ENCODE measurements around the gene DENND6A.
A peak's percentile ranks its signal among the peaks of the same experiment; 100 is the strongest.

Gene DENND6A

DNA sequence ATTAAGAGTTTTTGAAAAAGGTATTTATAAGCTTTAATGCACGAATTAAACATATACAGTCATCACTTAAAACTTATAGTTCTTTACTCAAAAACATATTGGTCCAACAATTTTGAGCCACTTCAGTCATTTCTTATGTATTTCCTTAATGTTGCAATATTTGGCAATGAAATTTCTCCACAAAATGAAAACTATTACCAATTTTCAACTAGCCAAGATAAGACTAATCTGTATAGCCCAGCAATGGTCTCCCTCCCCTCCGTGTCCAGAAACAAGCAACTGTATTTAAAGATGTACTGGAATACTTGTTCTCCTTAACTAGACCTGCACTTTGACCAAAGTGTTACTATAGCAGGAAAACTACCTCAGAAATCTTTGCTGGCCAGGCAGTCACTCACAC lies 105.0 kb downstream of the DENND6A start:
- no peak for DNase-seq (ENCODE audit: low read depth)
- TF ChIP-seq, protein P1, sequence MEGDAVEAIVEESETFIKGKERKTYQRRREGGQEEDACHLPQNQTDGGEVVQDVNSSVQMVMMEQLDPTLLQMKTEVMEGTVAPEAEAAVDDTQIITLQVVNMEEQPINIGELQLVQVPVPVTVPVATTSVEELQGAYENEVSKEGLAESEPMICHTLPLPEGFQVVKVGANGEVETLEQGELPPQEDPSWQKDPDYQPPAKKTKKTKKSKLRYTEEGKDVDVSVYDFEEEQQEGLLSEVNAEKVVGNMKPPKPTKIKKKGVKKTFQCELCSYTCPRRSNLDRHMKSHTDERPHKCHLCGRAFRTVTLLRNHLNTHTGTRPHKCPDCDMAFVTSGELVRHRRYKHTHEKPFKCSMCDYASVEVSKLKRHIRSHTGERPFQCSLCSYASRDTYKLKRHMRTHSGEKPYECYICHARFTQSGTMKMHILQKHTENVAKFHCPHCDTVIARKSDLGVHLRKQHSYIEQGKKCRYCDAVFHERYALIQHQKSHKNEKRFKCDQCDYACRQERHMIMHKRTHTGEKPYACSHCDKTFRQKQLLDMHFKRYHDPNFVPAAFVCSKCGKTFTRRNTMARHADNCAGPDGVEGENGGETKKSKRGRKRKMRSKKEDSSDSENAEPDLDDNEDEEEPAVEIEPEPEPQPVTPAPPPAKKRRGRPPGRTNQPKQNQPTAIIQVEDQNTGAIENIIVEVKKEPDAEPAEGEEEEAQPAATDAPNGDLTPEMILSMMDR (IDR thresholded peaks at IDR 0.05; ENCODE audit: insufficient read depth, low read depth, low read length, missing control alignments), result no peak
- no peak overlapping the region for H3K4me3 ChIP-seq (ENCODE audit: low read depth, low read length)

DNA sequence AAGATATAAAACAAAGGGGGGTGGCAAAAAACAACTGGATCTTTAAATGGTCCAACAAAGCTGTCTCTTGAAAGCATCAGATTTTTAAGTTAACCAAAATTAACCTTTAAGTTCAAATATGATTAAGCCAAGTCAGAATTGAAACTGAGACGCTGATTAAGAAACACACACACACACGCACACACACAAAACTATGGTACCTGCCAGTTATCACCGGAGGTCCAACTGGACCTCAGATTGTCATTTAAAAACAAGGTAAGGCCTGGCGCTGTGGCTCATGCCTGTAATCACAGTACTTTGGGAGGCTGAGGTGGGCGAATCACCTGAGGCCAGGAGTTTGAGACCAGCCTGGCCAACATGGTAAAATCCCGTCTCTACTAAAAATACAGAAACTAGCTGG lies 106.1 kb downstream of the DENND6A start:
- TF ChIP-seq, protein P1 (IDR thresholded peaks at IDR 0.05; ENCODE audit: insufficient read depth, low read depth, low read length, missing control alignments), result no peak
- peak; percentile 32 for DNase-seq (ENCODE audit: low read depth)
- H3K4me3 ChIP-seq (ENCODE audit: low read depth, low read length), result no peak overlapping the region

DNA sequence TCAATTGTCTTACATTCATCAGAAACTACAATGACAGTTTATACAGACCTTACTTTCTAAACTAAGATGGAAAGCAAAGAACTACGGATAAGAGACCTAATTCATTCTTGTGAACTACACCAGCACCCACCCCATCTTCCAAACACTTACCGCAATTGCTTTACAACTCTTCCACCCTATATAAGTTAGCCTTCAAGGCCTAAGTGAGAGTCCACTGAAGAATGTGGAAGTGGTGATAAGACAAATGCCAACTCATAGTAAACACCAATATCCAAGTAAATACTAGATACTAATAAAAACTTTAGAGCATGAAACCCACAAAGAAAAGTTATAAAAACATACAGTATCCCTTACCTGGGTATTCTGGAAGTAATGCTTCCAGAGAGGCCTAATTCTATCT lies 109.3 kb downstream of the DENND6A start:
- H3K4me3 ChIP-seq (ENCODE audit: low read depth, low read length), result no peak overlapping the region
- TF ChIP-seq, protein P1 (IDR thresholded peaks at IDR 0.05; ENCODE audit: insufficient read depth, low read depth, low read length, missing control alignments), result no peak
- no peak for DNase-seq (ENCODE audit: low read depth)

DNA sequence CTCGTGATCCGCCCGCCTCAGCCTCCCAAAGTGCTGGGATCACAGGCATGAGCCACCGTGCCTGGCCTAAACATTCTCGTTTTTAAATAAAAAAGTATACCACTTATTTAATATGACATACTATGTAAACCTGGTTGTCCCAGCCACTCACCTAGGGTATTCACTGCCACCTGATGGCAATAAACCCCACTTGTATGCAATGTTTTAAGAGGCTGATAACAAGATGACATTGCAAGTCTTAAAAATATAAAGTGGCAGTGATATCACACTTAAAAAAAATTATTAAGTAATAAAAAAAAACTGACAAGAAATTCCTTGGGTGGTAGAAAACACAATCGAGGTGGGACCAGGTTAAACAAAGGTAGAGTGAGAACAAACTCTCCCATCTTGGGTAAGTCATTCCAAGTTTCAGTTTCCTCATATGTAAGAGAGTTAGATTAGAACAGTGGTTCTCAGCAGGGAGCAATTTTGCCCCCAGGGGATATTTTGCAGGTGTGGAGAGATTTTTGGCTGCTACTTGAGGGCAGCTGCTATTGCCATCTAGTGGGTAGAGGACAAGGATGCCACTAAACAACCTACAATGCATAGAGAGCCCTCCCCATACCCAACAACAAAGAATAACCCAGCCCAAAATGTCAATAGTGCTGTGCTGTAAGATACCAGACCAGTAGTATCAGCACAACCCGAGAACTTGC lies 110.3 kb downstream of the DENND6A start:
- H3K4me3 ChIP-seq (ENCODE audit: low read depth, low read length), result no peak overlapping the region
- TF ChIP-seq, protein P1 (IDR thresholded peaks at IDR 0.05; ENCODE audit: insufficient read depth, low read depth, low read length, missing control alignments), result no peak
- DNase-seq (ENCODE audit: low read depth), result peak; percentile 37

DNA sequence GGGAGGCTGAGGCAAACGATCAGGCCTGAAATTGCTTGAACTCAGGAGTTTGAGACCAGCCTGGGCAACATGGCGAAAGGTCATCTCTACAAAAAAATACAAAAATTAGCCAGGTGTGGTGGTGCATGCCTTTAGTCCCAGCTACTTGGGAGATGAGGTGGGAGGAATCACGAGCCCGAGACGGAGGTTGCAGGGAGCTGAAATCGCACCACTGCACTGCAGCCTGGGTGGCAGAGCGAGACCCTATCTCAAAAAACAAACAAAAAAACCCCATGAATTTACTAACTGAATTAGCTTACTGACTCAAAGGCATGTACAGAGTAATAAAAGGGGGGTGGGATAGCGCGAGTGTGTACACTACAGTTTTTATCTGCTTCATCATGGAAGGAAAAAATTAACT lies 115.1 kb downstream of the DENND6A start:
- TF ChIP-seq, protein P1 (IDR thresholded peaks at IDR 0.05; ENCODE audit: insufficient read depth, low read depth, low read length, missing control alignments), result no peak
- no peak for DNase-seq (ENCODE audit: low read depth)
- no peak overlapping the region for H3K4me3 ChIP-seq (ENCODE audit: low read depth, low read length)

DNA sequence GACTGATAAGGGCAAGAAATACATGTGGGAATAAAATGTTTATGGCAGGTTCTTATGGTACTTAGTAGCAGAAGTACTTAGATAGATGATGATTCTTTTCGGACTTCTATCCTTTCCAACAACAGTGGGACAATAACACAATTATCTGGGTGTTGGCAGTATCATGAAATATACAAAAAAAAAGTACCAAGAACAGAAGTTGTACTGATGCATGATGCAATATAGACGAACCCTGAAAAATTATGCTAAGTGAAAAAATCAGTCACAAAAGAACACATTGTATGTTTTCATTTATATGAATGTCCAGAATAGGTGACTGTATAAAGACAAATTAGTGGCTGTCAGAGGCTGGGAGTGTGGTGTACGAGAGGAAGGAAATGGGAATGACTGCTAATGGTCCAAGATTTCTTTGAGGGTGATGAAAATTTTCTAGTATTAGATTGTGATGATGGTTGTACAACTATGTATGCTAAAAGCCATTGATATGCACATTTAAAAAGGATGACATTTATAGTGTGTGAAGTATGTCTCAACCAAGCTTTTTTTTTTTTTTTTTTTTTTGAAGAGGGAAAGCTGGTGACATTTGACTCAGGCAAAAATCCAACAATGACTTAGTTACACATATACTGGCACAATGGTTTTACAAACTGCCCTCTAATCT lies 116.8 kb downstream of the DENND6A start:
- H3K4me3 ChIP-seq (ENCODE audit: low read depth, low read length), result no peak overlapping the region
- DNase-seq (ENCODE audit: low read depth), result no peak
- TF ChIP-seq, protein P1 (IDR thresholded peaks at IDR 0.05; ENCODE audit: insufficient read depth, low read depth, low read length, missing control alignments), result no peak
